Bronchial epithelial cell (primary cell): Measurements from ENCODE around the gene VAMP3. TPM values are rescaled to one million over a fixed set of nuclear protein-coding genes. Genes with fewer than 3 reads are reported as not detected.

ENCODE experiments used
- DNase-seq: peaks from one replicate; pipeline ENCODE4 v3.0.0-alpha.2; 2010; ENCODE audit warnings: low read depth
- FAIRE-seq: peaks from 2 replicates; lab custom pipeline; 2011; peaks lifted over from hg19 to GRCh38; lab: Jason Lieb, UNC
- H3K27me3 ChIP-seq: 2 replicates; pipeline ENCODE4 v1.5.1; 2011; ENCODE audit warnings: low read length; ENCODE audit not compliant: control insufficient read depth, insufficient read depth
- H3K36me3 ChIP-seq: 2 replicates; pipeline ENCODE4 v1.5.1; 2011; ENCODE audit warnings: low read length; ENCODE audit not compliant: control insufficient read depth, insufficient read depth
- H3K4me3 ChIP-seq: 2 replicates; pipeline ENCODE4 v1.5.1; 2011; ENCODE audit warnings: mild to moderate bottlenecking, low read depth, low read length, control low read depth
- total RNA-seq: library from RNA; depleted of rRNA; stranded (reverse); fragments of >200 nt; gene quantifications from 2 replicates; pipeline ENCODE4 v1.2.1, GENCODE V29; 2014
- TF ChIP-seq, protein P1 (sequence below): IDR thresholded peaks from 2 replicates; pipeline ENCODE4 v1.5.1; 2011; ENCODE audit warnings: mild to moderate bottlenecking, moderate library complexity, low read length, control low read depth, inconsistent platforms; ENCODE audit not compliant: insufficient read depth, severe bottlenecking

VAMP3 gene
- total RNA-seq, 1 donor from 2014 or later, result 51.3 TPM

DNA sequence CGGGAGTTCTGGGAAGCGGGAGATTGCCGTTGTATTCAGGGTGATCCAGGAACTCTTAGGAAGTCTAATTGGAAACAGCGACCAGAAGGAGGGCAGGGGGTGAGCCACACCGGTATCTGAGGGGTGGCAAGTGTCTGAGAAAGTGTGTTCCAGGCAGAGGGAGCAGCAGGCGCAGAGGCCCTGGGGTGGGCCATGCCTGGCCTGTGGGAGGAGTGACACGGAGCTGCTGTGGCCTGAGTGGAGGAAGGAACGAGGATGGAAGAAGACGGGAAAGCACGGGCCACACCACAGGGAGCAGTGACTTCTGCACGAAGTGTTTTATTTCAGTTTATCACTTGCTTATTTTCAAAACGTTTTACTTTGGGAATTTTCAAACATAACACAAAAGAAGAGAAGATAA, 24.3 kb downstream of the VAMP3 start:
- H3K36me3 ChIP-seq, result no peaks in the 10 kb centered on the region
- H3K27me3 ChIP-seq, result no peaks in the 10 kb centered on the region
- H3K4me3 ChIP-seq, result no peak overlapping the region
- FAIRE-seq (no peak), DNase-seq (no peak)
- TF ChIP-seq, protein P1, sequence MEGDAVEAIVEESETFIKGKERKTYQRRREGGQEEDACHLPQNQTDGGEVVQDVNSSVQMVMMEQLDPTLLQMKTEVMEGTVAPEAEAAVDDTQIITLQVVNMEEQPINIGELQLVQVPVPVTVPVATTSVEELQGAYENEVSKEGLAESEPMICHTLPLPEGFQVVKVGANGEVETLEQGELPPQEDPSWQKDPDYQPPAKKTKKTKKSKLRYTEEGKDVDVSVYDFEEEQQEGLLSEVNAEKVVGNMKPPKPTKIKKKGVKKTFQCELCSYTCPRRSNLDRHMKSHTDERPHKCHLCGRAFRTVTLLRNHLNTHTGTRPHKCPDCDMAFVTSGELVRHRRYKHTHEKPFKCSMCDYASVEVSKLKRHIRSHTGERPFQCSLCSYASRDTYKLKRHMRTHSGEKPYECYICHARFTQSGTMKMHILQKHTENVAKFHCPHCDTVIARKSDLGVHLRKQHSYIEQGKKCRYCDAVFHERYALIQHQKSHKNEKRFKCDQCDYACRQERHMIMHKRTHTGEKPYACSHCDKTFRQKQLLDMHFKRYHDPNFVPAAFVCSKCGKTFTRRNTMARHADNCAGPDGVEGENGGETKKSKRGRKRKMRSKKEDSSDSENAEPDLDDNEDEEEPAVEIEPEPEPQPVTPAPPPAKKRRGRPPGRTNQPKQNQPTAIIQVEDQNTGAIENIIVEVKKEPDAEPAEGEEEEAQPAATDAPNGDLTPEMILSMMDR, result no peak

DNA sequence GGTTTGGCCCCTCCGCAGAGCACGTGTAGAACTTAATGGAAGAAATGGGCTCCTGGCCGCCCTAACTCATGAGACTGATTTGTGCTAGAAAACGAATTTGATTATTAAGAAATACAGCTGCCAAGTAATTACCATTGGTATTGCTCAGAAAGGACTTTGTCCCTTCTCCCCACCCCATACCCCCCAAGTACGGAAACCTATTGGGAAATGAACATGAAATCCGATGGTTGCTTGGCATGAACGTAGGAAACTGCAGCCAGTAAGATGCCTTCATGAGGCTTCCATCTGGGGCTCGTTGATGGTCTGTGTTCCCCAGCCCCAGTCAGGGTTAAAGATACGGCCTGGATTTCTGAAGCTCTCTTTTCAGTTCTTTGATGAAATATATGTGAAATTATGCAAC, 34.4 kb downstream of the VAMP3 start:
- no peaks in the 10 kb centered on the region for H3K27me3 ChIP-seq
- TF ChIP-seq, protein P1, result no peak
- no peak for DNase-seq
- FAIRE-seq, result no peak
- H3K4me3 ChIP-seq, result no peak overlapping the region
- H3K36me3 ChIP-seq, result peaks cover 2% of the 10 kb centered on the region

DNA sequence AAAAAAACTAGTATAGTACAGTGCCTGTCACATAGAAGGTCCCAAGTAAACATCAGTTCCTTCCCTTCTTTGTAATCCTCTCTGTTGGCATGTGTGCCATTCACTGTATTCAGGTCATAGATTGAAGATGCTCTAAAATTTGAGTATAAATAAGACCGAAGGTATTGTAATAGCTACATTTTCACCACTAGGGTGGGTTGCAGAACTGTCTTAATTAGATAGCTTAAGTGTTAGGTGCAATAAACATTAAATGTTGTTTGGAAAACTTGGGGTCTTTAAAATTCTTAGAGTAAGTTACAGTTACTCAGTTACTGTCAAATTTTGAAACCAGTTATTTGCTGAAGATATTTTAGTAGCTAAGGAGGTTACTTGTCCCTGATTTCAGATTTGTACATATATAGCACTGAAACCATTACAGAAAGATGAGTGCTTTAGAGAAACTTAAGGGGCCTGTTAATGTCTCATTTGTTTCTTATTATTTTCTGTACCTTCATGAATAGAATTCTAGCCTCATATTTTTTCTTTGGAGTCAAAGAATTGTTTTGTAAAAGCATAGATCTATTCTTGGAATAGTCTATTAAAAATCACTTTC, 37.3 kb downstream of the VAMP3 start:
- FAIRE-seq (no peak), DNase-seq (peak; percentile 60)
- Histone ChIP-seq H3K4me3 (no peak overlapping the region), H3K36me3 (peaks cover 2% of the 10 kb centered on the region), H3K27me3 (no peaks in the 10 kb centered on the region)
- TF ChIP-seq, protein P1, result peak; percentile 27

DNA sequence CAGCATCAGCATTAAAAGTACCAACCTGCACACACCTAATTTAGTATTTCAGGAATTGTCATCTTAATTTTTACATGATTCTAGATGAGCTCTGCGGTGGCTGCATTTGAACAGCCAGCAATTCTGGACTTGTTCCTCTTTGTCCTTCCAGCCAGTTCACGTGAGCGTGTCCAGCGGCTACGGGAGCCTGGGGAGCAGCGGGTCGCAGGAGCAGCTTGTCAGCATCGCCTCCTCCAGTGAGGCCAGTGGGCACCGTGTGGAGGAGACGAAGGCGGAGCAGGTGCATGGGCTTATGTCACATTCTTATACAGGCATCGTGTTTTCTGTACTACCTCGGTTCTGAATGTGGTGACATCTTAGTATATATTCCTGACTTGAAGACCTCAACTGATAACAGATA, 38.6 kb downstream of the VAMP3 start:
- TF ChIP-seq, protein P1, result no peak
- FAIRE-seq (no peak), DNase-seq (no peak)
- Histone ChIP-seq H3K27me3 (no peaks in the 10 kb centered on the region), H3K4me3 (no peak overlapping the region), H3K36me3 (peaks cover 2% of the 10 kb centered on the region)

DNA sequence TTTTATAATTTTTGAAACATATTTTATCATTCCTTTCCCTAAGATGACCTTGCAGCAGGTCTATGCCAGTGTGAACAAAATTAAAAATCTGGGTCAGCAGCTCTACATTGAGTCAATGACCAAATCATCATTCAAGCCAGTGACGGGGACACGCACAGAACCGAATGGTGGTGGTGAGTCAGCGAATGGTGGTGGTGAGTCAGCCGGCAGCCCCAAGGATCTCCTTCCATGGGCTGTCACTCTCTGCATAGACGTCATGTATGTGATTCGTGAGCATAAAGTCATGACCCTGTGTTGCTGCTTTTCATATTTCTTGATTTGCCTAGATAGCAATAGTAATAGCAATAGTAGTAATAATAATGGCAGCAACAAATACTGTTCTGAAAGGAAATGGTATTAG, 39.3 kb downstream of the VAMP3 start:
- TF ChIP-seq, protein P1, result no peak
- FAIRE-seq (no peak), DNase-seq (peak; percentile 94)
- Histone ChIP-seq H3K27me3 (no peaks in the 10 kb centered on the region), H3K36me3 (peaks cover 2% of the 10 kb centered on the region), H3K4me3 (no peak overlapping the region)

DNA sequence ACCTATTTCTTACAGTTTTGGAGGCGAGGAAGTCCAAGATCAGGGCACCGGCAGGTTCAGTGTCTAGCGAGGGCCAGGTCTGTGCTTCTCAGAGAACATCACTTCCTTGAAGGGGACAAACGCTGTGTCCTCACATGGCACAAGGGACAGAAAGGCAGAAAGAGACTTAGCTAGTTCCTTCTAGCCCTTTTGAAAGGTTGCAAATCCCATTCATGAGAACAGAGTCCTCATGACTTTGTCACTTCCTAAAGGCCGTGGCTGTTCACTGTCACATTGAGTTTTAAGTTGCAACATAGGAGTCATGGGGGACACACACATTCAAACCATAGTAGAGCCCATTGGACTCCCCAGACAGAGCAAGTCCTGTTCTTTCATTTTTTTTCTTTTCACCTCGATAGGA, 40.4 kb downstream of the VAMP3 start:
- no peak for FAIRE-seq
- H3K27me3 ChIP-seq, result no peaks in the 10 kb centered on the region
- H3K36me3 ChIP-seq, result peaks cover 2% of the 10 kb centered on the region
- H3K4me3 ChIP-seq, result no peak overlapping the region
- no peak for DNase-seq
- TF ChIP-seq, protein P1, result no peak
